K562 (cell line): Measurements from ENCODE around the gene CCDC194. TPM values are rescaled to one million over a fixed set of nuclear protein-coding genes. Genes with fewer than 3 reads are reported as not detected.

Source experiments
- EP400 ChIP-seq: fragments of 450-650 bp; IDR thresholded peaks from 2 replicates; pipeline ENCODE4 v1.6.1; 2017; ENCODE audit warnings: antibody characterized with exemption, mild to moderate bottlenecking, moderate library complexity
- FOSL1 ChIP-seq: fragments of 200-800 bp; sonication (Bioruptor generic); conservative IDR thresholded peaks from 2 replicates; pipeline ENCODE4 v1.6.1; 2016; ENCODE audit warnings: missing genetic modification characterization, missing compliant biosample characterization
- GATAD2A ChIP-seq: fragments of 450-650 bp; IDR thresholded peaks from 2 replicates; pipeline ENCODE4 v1.6.1; 2017
- KDM5B ChIP-seq: fragments of 200-600 bp; sonication (generic); IDR thresholded peaks from 2 replicates; pipeline ENCODE4 v1.6.1; 2012; ENCODE audit warnings: low read depth, mild to moderate bottlenecking, moderate library complexity, low read length, control low read depth, inconsistent platforms; ENCODE audit not compliant: insufficient replicate concordance
- RBM14 ChIP-seq: fragments of 200-400 bp; formaldehyde crosslinking; IDR thresholded peaks from 2 replicates; pipeline ENCODE4 v1.6.1; 2018; ENCODE audit warnings: low read depth, mild to moderate bottlenecking, low read length, moderate library complexity, borderline replicate concordance; ENCODE audit not compliant: insufficient read depth
- RBM34 ChIP-seq: fragments of 200-400 bp; formaldehyde crosslinking; IDR thresholded peaks from 2 replicates; pipeline ENCODE4 v1.6.1; 2018; ENCODE audit warnings: low read length, borderline replicate concordance; ENCODE audit not compliant: insufficient read depth
- ZNF217 ChIP-seq: sonication (generic); formaldehyde crosslinking; IDR thresholded peaks from 2 replicates; pipeline ENCODE4 v1.8.0; 2022; ENCODE audit warnings: mild to moderate bottlenecking, missing genetic modification reagents
- ZNF589 ChIP-seq: fragments of 200-800 bp; sonication (Bioruptor generic); IDR thresholded peaks from 2 replicates; pipeline ENCODE4 v1.6.1; 2016; ENCODE audit warnings: low read depth, missing genetic modification characterization, missing compliant biosample characterization
- ZNF695 ChIP-seq: fragments of 450-650 bp; formaldehyde crosslinking; IDR thresholded peaks from 2 replicates; pipeline ENCODE4 v1.4.0; 2020; ENCODE audit warnings: mild to moderate bottlenecking, moderate library complexity
- ZNF764 ChIP-seq: fragments of 250-450 bp; sonication (Bioruptor Pico); IDR thresholded peaks from 2 replicates; pipeline ENCODE4 v1.4.0; 2020; ENCODE audit warnings: low read depth, mild to moderate bottlenecking, moderate library complexity
- polyA plus RNA-seq, 8 experiments: library from polyadenylated mRNA; depleted of rRNA in 4 of 8; stranded (reverse) in 5 of 8; unstranded in 3 of 8; fragments of >200 nt; fragmentation: Nextera tagmentation in 2 of 8; fragmentation: Illumina TruSeq in 1 of 8; extraction: Ambion mirVana in 2 of 8; extraction: Trizol in 1 of 8; gene quantifications; 2 replicates each; pipeline versions ENCODE4 v1.2.1 to v1.2.3, GENCODE V29; 2011 to 2014; ENCODE audit warnings: inconsistent platforms in 1 of 8, missing spikeins in 1 of 8
- total RNA-seq, 7 experiments: library from RNA; depleted of rRNA in 6 of 7; stranded (reverse); fragments of >200 nt in 6 of 7; fragmentation: Illumina TruSeq in 2 of 7; extraction: Trizol in 2 of 7; gene quantifications; 2 replicates each; pipeline versions ENCODE4 v1.2.1 to v1.2.3, GENCODE V29; 2011 to 2021; ENCODE audit warnings: low replicate concordance in 1 of 7
- TF ChIP-seq, protein P1 (sequence below): sonication (generic); formaldehyde crosslinking; IDR thresholded peaks from 2 replicates; pipeline ENCODE4 v1.8.1; 2023; ENCODE audit warnings: mild to moderate bottlenecking, missing genetic modification reagents, moderate library complexity
- TF ChIP-seq, protein P2 (sequence below): sonication (generic); formaldehyde crosslinking; IDR thresholded peaks from 2 replicates; pipeline ENCODE4 v1.8.1; 2023; ENCODE audit warnings: mild to moderate bottlenecking, missing genetic modification reagents
- TF ChIP-seq, protein P3 (sequence below): IDR thresholded peaks from 2 replicates; pipeline ENCODE4 v1.6.1; 2012; ENCODE audit warnings: low read depth, low read length, improper control_type of control experiment, borderline replicate concordance
- TF ChIP-seq, protein P4 (sequence below): IDR thresholded peaks from 3 replicates; pipeline ENCODE4 v1.6.1; 2011; ENCODE audit warnings: borderline replicate concordance, mild to moderate bottlenecking, moderate library complexity; ENCODE audit not compliant: insufficient read length; ENCODE audit errors: extremely low read depth
- TF ChIP-seq, protein P5 (sequence below): fragments of 150-350 bp; IDR thresholded peaks from 2 replicates; pipeline ENCODE4 v1.6.1; 2014; ENCODE audit warnings: low read depth, mild to moderate bottlenecking, low read length, borderline replicate concordance

CCDC194 gene
- total and polyA plus RNA-seq, 9 of the 15 experiments (the other 6 are each of a cell fraction or from before 2014, with no cell fraction given): 0.13 to 1.3 (median 0.39) TPM; not detected in 3

DNA sequence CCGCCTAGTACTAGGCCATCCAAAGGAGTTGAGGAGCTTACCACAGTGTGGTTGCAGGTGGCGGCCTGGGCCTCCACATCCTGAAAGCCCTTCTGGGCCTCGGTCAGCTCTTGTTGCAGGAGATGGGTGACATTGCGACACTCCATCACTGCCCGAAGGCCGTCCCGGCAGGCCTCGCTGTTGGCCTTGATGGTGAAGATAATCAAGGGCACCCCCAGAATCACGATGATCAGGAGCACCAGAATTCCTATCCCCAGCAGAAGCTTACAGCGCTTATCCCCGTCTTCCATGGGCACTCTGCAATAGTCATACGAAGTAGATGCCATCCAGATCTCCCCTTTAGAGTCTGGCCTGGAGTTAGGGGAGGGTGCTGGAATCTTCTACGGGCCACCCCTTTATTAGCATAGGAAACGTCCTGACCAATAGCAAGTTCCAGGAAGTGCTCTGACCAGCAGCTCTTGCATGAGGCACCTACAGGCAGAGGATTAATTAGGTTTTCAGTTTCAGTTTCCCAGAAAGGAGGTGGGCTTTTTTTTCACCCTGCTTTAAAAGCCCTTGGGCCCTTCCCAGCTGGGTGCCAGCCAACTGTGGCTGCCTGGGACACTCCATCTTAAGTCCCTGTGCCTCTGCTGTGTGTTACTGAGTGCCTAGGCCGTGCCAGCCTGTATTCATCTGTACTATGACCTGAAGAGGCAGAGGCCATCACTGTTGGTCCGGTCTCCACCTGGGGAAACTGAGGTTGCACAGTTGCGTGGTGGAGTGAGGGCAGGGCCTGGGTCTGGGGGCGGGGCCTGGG is 11.5 kb upstream of the CCDC194 start, which contains the start of gene BST2 (continued):
- TF ChIP-seq ZNF589: no peak
- TF ChIP-seq RBM14: no peak
- TF ChIP-seq RBM34: no peak
- TF ChIP-seq ZNF764 (CRISPR knock-in tag): no peak
- TF ChIP-seq EP400: peak; percentile 63
- no peak for TF ChIP-seq ZNF695 (CRISPR knock-in tag)
- no peak for TF ChIP-seq GATAD2A
- TF ChIP-seq KDM5B: peak; percentile 65
- TF ChIP-seq ZNF217: no peak
- no peak for TF ChIP-seq FOSL1 (tag)
- TF ChIP-seq, protein P1, sequence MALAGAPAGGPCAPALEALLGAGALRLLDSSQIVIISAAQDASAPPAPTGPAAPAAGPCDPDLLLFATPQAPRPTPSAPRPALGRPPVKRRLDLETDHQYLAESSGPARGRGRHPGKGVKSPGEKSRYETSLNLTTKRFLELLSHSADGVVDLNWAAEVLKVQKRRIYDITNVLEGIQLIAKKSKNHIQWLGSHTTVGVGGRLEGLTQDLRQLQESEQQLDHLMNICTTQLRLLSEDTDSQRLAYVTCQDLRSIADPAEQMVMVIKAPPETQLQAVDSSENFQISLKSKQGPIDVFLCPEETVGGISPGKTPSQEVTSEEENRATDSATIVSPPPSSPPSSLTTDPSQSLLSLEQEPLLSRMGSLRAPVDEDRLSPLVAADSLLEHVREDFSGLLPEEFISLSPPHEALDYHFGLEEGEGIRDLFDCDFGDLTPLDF: no peak
- TF ChIP-seq, protein P2, sequence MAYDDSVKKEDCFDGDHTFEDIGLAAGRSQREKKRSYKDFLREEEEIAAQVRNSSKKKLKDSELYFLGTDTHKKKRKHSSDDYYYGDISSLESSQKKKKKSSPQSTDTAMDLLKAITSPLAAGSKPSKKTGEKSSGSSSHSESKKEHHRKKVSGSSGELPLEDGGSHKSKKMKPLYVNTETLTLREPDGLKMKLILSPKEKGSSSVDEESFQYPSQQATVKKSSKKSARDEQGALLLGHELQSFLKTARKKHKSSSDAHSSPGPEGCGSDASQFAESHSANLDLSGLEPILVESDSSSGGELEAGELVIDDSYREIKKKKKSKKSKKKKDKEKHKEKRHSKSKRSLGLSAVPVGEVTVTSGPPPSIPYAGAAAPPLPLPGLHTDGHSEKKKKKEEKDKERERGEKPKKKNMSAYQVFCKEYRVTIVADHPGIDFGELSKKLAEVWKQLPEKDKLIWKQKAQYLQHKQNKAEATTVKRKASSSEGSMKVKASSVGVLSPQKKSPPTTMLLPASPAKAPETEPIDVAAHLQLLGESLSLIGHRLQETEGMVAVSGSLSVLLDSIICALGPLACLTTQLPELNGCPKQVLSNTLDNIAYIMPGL (CRISPR knock-in tag): no peak
- TF ChIP-seq, protein P3, sequence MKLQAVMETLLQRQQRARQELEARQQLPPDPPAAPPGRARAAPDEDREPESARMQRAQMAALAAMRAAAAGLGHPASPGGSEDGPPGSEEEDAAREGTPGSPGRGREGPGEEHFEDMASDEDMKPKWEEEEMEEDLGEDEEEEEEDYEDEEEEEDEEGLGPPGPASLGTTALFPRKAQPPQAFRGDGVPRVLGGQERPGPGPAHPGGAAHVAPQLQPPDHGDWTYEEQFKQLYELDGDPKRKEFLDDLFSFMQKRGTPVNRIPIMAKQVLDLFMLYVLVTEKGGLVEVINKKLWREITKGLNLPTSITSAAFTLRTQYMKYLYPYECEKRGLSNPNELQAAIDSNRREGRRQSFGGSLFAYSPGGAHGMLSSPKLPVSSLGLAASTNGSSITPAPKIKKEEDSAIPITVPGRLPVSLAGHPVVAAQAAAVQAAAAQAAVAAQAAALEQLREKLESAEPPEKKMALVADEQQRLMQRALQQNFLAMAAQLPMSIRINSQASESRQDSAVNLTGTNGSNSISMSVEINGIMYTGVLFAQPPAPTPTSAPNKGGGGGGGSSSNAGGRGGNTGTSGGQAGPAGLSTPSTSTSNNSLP: no peak
- TF ChIP-seq, protein P4, sequence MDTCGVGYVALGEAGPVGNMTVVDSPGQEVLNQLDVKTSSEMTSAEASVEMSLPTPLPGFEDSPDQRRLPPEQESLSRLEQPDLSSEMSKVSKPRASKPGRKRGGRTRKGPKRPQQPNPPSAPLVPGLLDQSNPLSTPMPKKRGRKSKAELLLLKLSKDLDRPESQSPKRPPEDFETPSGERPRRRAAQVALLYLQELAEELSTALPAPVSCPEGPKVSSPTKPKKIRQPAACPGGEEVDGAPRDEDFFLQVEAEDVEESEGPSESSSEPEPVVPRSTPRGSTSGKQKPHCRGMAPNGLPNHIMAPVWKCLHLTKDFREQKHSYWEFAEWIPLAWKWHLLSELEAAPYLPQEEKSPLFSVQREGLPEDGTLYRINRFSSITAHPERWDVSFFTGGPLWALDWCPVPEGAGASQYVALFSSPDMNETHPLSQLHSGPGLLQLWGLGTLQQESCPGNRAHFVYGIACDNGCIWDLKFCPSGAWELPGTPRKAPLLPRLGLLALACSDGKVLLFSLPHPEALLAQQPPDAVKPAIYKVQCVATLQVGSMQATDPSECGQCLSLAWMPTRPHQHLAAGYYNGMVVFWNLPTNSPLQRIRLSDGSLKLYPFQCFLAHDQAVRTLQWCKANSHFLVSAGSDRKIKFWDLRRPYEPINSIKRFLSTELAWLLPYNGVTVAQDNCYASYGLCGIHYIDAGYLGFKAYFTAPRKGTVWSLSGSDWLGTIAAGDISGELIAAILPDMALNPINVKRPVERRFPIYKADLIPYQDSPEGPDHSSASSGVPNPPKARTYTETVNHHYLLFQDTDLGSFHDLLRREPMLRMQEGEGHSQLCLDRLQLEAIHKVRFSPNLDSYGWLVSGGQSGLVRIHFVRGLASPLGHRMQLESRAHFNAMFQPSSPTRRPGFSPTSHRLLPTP: no peak
- TF ChIP-seq, protein P5, sequence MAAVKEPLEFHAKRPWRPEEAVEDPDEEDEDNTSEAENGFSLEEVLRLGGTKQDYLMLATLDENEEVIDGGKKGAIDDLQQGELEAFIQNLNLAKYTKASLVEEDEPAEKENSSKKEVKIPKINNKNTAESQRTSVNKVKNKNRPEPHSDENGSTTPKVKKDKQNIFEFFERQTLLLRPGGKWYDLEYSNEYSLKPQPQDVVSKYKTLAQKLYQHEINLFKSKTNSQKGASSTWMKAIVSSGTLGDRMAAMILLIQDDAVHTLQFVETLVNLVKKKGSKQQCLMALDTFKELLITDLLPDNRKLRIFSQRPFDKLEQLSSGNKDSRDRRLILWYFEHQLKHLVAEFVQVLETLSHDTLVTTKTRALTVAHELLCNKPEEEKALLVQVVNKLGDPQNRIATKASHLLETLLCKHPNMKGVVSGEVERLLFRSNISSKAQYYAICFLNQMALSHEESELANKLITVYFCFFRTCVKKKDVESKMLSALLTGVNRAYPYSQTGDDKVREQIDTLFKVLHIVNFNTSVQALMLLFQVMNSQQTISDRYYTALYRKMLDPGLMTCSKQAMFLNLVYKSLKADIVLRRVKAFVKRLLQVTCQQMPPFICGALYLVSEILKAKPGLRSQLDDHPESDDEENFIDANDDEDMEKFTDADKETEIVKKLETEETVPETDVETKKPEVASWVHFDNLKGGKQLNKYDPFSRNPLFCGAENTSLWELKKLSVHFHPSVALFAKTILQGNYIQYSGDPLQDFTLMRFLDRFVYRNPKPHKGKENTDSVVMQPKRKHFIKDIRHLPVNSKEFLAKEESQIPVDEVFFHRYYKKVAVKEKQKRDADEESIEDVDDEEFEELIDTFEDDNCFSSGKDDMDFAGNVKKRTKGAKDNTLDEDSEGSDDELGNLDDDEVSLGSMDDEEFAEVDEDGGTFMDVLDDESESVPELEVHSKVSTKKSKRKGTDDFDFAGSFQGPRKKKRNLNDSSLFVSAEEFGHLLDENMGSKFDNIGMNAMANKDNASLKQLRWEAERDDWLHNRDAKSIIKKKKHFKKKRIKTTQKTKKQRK: no peak
